A549 treated with RU486 at 1 μM for 4 hours (cell line): Measurements from ENCODE around the gene UBE2E2. TPM values are rescaled to one million over a fixed set of nuclear protein-coding genes. Genes with fewer than 3 reads are reported as not detected.

Experiments used
- total RNA-seq: library from RNA; stranded (reverse); fragments of 200-300 nt; extraction: Qiagen RNA extraction; gene quantifications from 5 replicates; pipeline ENCODE4 v1.2.3, GENCODE V29; 2022; ENCODE audit warnings: low read depth

UBE2E2 gene
- total RNA-seq, result 23.3 to 37.5 TPM (median 33.6 TPM) in 5 replicates

DNA sequence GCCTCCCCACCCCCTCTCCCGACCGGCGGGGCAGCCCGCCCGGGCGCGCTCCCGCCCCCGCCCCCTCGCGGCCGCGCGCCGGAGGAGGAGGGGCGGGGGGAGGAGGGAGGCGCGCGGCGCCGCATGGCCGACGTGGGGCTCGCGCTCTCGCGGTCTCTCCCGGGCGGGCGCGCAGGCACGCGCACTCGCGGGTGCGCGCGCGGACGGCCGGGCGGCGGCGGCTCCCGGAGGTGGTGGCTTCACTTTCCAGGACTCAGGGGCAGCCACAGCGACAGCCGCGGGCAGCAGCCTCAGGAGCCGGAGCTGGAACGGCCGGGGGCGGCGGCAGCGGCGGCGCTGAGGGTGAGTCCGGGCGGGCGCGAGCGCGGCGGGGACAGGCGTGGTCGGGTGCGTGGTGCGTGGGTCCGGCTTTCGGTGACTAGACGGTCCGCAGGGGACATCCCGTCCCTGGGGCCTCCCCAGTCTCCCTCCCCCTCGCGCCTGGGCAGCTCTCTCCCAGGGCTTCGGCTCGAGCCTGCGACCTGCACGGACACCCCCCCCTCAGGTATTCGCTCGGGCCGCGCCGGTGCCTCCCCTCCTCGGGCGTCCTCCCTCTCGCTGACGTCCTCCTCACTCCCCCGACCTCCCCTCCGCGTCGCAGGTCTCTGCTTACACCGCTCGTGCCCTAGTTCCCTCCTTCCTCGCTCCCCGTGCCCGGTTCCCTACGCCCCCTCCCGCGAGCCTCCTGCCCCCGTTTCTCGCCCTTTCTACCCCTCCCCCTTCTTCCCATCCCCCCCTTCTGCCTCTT, at the start of gene UBE2E2:
Gene UBE2E2, plus strand, starts transcription at position 407 of the 787 bp plus-strand sequence.

